PC-3 (cell line): ENCODE measurements around the gene CAMTA1.

ENCODE experiments used
- CTCF ChIP-seq: fragments of 300-600 bp; sonication (generic); conservative IDR thresholded peaks from 2 replicates; pipeline ENCODE4 v1.5.1; 2017; ENCODE audit warnings: antibody characterized with exemption, low read depth, mild to moderate bottlenecking, low read length
- EZH2 ChIP-seq: fragments of 300-600 bp; sonication (generic); IDR thresholded peaks from one replicate; pipeline ENCODE4 v1.6.1; 2017; ENCODE audit warnings: antibody characterized with exemption, mild to moderate bottlenecking, low read length; ENCODE audit not compliant: unreplicated experiment
- EZH2phosphoT487 ChIP-seq: fragments of 300-600 bp; sonication (generic); IDR thresholded peaks from 2 replicates; pipeline ENCODE4 v1.6.1; 2018; ENCODE audit warnings: mild to moderate bottlenecking, antibody characterized with exemption, low read length, borderline replicate concordance

DNA sequence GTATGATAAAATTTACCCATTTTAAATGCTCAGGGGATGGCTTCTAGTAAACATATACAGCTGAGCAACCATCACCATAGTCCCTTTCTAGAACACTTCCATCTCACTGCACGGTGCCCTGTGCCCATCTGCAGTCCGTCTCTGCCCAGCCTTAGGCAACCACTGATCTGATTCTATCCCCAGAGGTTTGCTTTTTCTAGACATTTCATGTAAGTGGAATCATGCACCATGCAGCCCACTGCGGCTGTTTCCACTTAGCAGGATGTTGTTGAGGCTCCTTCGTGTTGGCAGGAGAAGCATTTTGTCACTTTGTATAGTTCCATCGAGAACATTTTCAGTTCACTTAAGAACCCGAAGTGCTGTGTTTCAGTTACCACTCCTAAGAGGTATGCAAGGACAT lies 958.1 kb downstream of the CAMTA1 start:
- TF ChIP-seq CTCF (no peak), EZH2 (no peak), EZH2phosphoT487 (no peak)
